HG02938 (cell line): ENCODE data around the gene DDR1.

Source experiments
- ATAC-seq: cut with Tn5 transposase; IDR thresholded peaks from one replicate; pipeline ENCODE4 v1.9.1; 2021; ENCODE audit warnings: mild to moderate bottlenecking, moderate library complexity; ENCODE audit not compliant: unreplicated experiment

The DDR1 gene

GRCh38 chr6:30942338-30943060 is 58.2 kb downstream of the DDR1 start:
- no peak for ATAC-seq

GRCh38 chr6:30944051-30944450 is 59.7 kb downstream of the DDR1 start:
- no peak for ATAC-seq

- ATAC-seq: no peak
Measured at GRCh38 chr6:30945281-30945680, 61.0 kb downstream of the DDR1 start.

GRCh38 chr6:30947231-30947630 is 62.9 kb downstream of the DDR1 start:
- no peak for ATAC-seq

GRCh38 chr6:30948811-30949210 is 64.5 kb downstream of the DDR1 start:
- no peak for ATAC-seq
